Muscle layer of duodenum (tissue), 2 donors: Measurements from ENCODE around the gene TCEA3.

Experiments used
- H3K27ac ChIP-seq: one replicate; pipeline ENCODE4 v1.7.0; 2013; ENCODE audit warnings: mild to moderate bottlenecking, low read length
- H3K27me3 ChIP-seq: one replicate; pipeline ENCODE4 v1.7.0; 2013; ENCODE audit warnings: low read depth, mild to moderate bottlenecking, control low read depth, low read length
- H3K36me3 ChIP-seq, 2 donors: one replicate each; pipeline ENCODE4 v1.7.0; 2013; ENCODE audit warnings: low read length in 2 of 2, control low read depth in 1 of 2, mild to moderate bottlenecking in 1 of 2; ENCODE audit not compliant: insufficient read depth in 2 of 2, control insufficient read depth in 1 of 2
- H3K4me1 ChIP-seq, 2 donors: one replicate each; pipeline ENCODE4 v1.7.0; 2013; ENCODE audit warnings: low read length in 2 of 2, mild to moderate bottlenecking in 2 of 2, control low read depth in 1 of 2, moderate library complexity in 1 of 2; ENCODE audit not compliant: insufficient read depth in 2 of 2, control insufficient read depth in 1 of 2
- H3K4me3 ChIP-seq, 2 donors: one replicate each; pipeline ENCODE4 v1.7.0; 2013; ENCODE audit warnings: low read length in 2 of 2, low read depth in 1 of 2, mild to moderate bottlenecking in 1 of 2
- H3K9me3 ChIP-seq, 2 donors: one replicate each; pipeline ENCODE4 v1.7.0; 2013; ENCODE audit warnings: low read length in 2 of 2, control low read depth in 1 of 2, mild to moderate bottlenecking in 1 of 2; ENCODE audit not compliant: control insufficient read depth in 1 of 2
- donor health status: healthy.

The TCEA3 gene

DNA sequence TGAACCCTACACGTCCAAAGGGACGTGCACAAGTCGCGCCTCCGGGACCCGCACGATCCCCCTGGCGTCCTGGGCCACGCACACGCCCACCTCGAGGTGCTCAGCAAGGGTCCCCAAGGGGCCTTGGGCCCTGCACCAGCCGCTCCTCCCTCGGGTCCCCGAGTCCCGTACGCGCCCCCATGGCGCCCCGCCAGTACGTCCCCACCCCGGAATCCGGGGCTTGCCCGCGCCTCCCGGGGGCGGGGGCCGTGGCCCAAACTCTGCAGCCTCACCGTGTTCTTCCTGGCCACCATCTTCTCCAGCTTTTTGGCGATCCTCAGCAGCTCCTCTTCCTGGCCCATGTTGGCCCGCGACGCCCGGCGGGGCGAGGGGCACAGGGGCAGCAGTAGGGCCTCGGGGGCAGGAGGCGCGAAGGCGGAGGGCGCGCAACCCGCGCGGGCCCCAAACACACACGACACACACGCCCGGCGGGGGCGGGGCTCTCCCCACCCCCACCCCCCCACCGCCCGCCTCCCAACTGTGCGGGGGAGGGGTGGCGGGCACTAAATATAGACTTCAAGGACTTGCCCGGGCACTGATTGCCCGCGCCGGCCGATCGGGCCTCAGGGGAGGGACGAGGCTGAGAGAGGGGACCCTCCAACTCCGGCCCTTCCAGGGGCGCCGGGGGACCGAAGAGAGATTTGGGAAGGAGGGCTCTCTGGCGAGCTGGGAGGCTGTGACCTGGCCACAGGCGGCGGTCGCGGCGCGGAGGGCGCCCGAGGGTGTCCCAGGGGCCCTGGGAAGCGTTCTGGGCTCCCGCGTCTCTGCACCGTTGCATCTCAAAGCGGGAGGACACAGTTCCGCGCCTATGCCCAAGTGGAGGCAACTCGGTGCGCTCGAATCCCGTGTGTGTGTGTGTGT lies at the start of gene TCEA3:
TSS of gene TCEA3 (minus strand) at position 456 of the 900 bp plus-strand sequence. CDS start at position 341, 115 bp downstream.
- Histone ChIP-seq H3K36me3 (peaks cover 5 to 20% of the 10 kb centered on the region in 2 donors), H3K27ac (no peak within 1 kb of the TSS), H3K4me1 (peaks cover 18 to 27% of the 10 kb centered on the region in 2 donors), H3K27me3 (no peaks in the 10 kb centered on the region), H3K9me3 (no peaks in the 10 kb centered on the region), H3K4me3 (peak within 1 kb of the TSS; percentile 71 to 95)

DNA sequence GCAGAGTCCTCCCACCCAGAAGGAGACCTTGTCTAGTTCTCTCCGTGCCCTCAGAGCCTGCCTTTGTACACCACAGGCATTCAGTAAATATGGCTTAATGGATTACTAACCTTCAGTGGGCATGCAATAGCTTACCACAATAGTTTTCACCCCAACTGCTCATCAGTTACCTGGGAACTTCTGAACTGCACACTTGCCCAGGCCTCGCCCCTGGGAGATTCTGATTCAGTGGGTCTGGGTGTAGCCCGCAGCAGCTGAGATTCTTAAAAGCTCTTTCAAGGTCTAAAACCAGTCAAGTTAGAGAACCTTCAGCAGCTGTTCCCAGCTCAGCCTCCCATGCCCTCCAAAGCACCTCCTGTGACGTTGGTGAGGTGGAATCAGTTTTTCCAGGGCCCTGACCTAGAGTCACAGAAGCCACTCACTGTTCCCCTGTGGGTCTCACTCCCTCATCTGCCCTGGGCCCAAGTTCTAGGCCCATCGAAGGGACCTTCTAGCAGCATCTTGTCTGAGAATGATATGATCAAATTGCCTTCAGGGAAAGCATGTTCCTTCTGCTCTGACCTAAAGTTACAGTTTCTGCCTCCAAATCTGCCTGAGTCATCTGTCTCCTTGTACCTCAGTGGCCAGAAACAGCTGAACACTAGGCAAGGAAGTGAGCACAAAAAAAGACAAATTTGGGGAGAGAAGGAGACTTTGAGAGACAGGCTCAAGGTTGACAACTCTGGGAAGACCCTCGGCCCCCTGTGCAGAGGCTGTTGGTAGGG lies 48.7 kb upstream of the TCEA3 start:
- Histone ChIP-seq H3K9me3 (no peaks in the 10 kb centered on the region), H3K36me3 (no peaks in the 10 kb centered on the region), H3K4me3 (no peak overlapping the region), H3K4me1 (peaks cover 0 to 13% of the 10 kb centered on the region in 2 donors), H3K27ac (no peak overlapping the region), H3K27me3 (no peaks in the 10 kb centered on the region)

DNA sequence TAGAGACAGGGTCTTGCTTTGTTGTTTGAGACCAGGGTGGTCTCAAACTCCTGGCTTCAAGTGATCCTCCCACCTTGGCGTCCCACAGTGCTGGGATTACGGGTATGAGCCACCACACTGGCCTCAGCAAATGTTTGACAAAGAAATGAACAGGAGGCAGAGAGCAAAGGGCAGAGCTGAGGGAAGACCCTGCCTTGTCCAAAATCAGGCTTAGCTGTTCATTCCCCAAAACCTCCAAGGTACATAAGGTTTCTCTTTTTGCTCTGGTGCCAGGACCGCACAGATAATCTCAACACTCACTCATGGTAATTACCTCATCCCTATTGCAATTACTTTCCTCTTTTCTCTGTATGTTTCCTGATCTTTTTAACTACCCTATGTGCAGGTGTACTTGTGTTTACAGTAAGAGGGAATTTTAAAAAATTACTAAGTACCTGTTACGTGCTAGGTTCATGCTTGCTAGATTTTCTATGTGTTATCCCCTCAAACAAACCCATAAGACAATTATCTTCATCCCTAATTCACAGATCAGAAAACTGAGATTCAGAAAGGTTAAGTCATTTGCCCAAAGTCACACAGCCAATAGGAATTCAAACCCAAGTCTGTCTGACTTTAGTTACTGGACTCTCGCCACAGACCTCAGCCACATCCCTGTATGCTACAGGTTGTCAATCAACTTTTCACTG lies 47.9 kb upstream of the TCEA3 start:
- no peaks in the 10 kb centered on the region for H3K27me3 ChIP-seq
- no peaks in the 10 kb centered on the region for H3K9me3 ChIP-seq
- H3K36me3 ChIP-seq = no peaks in the 10 kb centered on the region
- no peak overlapping the region for H3K27ac ChIP-seq
- H3K4me3 ChIP-seq = no peak overlapping the region
- peaks cover 0 to 13% of the 10 kb centered on the region in 2 donors for H3K4me1 ChIP-seq

DNA sequence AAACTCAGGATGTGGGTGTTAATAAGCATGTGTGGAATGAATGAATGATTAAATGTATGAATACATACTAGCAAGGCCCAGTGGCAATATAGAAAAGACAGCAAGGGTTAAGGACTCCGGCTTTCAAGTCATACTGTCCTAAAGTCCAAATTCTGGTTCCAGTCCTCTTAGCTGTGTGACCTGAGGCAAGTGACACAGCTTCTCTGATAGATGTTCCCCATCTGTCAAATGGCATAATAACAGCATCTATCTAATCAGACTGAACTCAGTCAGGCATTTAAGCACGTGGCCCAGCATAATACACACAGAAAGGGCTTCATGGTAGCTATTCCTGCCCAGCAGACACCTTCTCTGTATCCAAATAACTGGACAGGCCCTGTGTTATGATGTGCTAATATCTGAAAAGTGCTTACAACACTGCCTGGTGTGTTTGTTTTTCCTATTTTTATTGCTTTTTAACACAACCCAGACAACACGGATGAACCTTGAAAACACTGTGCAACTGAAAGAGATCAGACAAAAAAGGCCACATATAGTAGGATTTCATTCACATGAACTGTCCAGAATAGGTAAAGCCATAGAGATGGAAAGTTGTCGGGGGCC lies 47.0 kb upstream of the TCEA3 start:
- Histone ChIP-seq H3K36me3 (no peaks in the 10 kb centered on the region), H3K4me1 (peaks cover 0 to 13% of the 10 kb centered on the region in 2 donors), H3K27me3 (no peaks in the 10 kb centered on the region), H3K27ac (no peak overlapping the region), H3K9me3 (no peaks in the 10 kb centered on the region), H3K4me3 (no peak overlapping the region)

DNA sequence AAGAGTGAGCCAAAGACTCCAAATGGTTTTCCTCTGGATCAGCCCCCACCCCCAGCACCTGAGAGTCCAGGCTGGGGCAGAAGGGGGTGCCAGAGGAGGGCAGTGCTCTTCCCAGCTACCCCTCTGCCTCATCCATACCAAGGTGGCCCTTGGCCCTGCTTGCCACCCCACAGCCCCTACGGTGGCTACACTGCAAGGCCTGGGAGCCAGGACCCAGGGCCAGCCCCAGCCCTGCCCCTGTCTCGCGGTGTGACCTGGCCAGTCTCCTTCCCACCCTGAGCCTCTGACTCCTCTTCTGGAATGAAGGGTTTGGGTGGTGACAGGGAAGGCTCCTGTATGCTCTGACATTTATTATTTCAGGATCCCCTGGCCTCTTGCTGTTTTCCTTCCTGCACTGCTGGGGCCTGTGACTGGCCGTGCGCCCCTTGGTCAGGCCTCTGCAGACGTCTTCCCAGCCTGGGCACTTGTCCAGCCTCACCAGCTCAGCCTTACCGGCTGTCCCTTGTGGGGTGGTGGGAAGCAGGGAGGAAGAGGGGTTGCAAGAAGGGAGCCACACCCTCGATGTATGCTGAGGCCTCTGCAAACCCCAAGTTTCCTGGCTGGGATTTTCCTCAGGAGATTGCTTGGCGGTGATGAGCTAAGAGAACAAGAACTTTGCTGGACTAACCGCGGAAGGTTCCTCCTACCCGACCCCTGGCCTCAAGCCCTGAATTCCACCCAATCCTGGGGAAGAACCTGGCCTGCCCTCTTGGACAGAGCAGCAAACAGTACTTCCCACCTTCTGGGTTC lies 45.9 kb upstream of the TCEA3 start:
- Histone ChIP-seq H3K4me1 (peaks cover 0 to 11% of the 10 kb centered on the region in 2 donors), H3K27ac (no peak overlapping the region), H3K27me3 (no peaks in the 10 kb centered on the region), H3K4me3 (no peak overlapping the region), H3K9me3 (no peaks in the 10 kb centered on the region), H3K36me3 (no peaks in the 10 kb centered on the region)

GRCh38 chr1:23469372-23469982 lies 44.9 kb upstream of the TCEA3 start:
- H3K4me3 ChIP-seq = no peak overlapping the region
- no peaks in the 10 kb centered on the region for H3K9me3 ChIP-seq
- peaks cover 0 to 6% of the 10 kb centered on the region in 2 donors for H3K4me1 ChIP-seq
- H3K27me3 ChIP-seq = no peaks in the 10 kb centered on the region
- H3K36me3 ChIP-seq = no peaks in the 10 kb centered on the region
- no peak overlapping the region for H3K27ac ChIP-seq

GRCh38 chr1:23466423-23466989 lies 42.0 kb upstream of the TCEA3 start:
- Histone ChIP-seq H3K9me3 (no peaks in the 10 kb centered on the region), H3K36me3 (no peaks in the 10 kb centered on the region), H3K27ac (no peak overlapping the region), H3K4me1 (peaks cover 0 to 4% of the 10 kb centered on the region in 2 donors), H3K27me3 (no peaks in the 10 kb centered on the region), H3K4me3 (no peak overlapping the region)

DNA sequence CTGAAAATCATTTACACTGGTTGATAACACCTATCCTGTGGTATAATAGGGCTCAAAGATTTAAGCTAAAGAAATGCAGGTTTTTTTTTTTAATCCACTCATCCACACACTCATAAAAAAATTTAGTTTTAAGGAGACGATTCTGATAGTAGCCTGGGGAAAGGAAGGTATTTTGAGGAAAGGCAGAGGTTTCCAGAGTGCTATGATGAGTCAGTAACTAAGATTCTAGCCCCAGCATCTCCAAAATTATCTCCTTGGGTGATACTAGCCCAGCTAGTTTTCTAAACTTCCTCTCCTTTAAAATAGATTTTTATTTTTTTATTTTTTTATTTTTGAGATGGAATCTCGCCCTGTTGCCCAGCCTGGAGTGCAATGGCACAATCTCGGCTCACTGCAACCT lies 38.7 kb upstream of the TCEA3 start:
- no peaks in the 10 kb centered on the region for H3K4me1 ChIP-seq
- no peak overlapping the region for H3K4me3 ChIP-seq
- H3K27me3 ChIP-seq = no peaks in the 10 kb centered on the region
- no peaks in the 10 kb centered on the region for H3K9me3 ChIP-seq
- H3K36me3 ChIP-seq = peaks cover 0 to 4% of the 10 kb centered on the region in 2 donors
- H3K27ac ChIP-seq = no peak overlapping the region

GRCh38 chr1:23462766-23463165 lies 38.2 kb upstream of the TCEA3 start:
- no peaks in the 10 kb centered on the region for H3K27me3 ChIP-seq
- no peaks in the 10 kb centered on the region for H3K4me1 ChIP-seq
- no peak overlapping the region for H3K4me3 ChIP-seq
- H3K9me3 ChIP-seq = no peaks in the 10 kb centered on the region
- no peak overlapping the region for H3K27ac ChIP-seq
- peaks cover 0 to 4% of the 10 kb centered on the region in 2 donors for H3K36me3 ChIP-seq

- Histone ChIP-seq H3K4me3 (no peak overlapping the region), H3K9me3 (no peaks in the 10 kb centered on the region), H3K36me3 (peaks cover 0 to 4% of the 10 kb centered on the region in 2 donors), H3K27ac (no peak overlapping the region), H3K4me1 (no peaks in the 10 kb centered on the region), H3K27me3 (no peaks in the 10 kb centered on the region)
These were observed 36.5 kb upstream of the TCEA3 start for GRCh38 chr1:23461050-23461449.
